HEK293 (cell line): ENCODE measurements around the gene AP3D1.

Experiments used
- CTCF ChIA-PET: fragments of 350-600 bp; formaldehyde crosslinking; extraction: SDS; loops from one replicate; lab custom pipeline; 2021; ENCODE audit warnings: antibody characterized with exemption; lab: Yijun Ruan, JAX
- POLR2A ChIA-PET: fragments of 300-600 bp; formaldehyde crosslinking; extraction: SDS; loops from one replicate; lab custom pipeline; 2020; ENCODE audit warnings: antibody characterized with exemption, inconsistent platforms; lab: Yijun Ruan, JAX
- H3K27ac ChIP-seq: fragments of 200-500 bp; sonication (Bioruptor generic); 2 replicates; pipeline ENCODE4 v1.5.1; 2014; ENCODE audit warnings: low read depth, low read length, control low read depth, inconsistent platforms; ENCODE audit errors: extremely low read depth
- H3K36me3 ChIP-seq, 2 experiments: fragments of 200-500 bp in 1 of 2; sonication (Bioruptor generic) in 1 of 2; 1 replicate in 1 of 2; 2 replicates in 1 of 2; pipeline ENCODE4 v1.5.1; 2014 to 2017; ENCODE audit warnings: inconsistent platforms in 2 of 2, low read length in 2 of 2; ENCODE audit not compliant: control insufficient read depth in 2 of 2, insufficient read depth in 1 of 2
- H3K4me1 ChIP-seq: fragments of 200-500 bp; sonication (Bioruptor generic); 2 replicates; pipeline ENCODE4 v1.5.1; 2014; ENCODE audit warnings: mild to moderate bottlenecking, low read length, inconsistent platforms; ENCODE audit not compliant: control insufficient read depth, insufficient read depth
- H3K4me3 ChIP-seq: 2 replicates; pipeline ENCODE4 v1.5.1; 2011; ENCODE audit warnings: low read depth, mild to moderate bottlenecking, control low read depth, low read length, moderate library complexity
- H3K9me3 ChIP-seq: fragments of 200-500 bp; sonication (Bioruptor generic); 2 replicates; pipeline ENCODE4 v1.5.1; 2014; ENCODE audit warnings: low read depth, low read length, inconsistent platforms; ENCODE audit not compliant: control insufficient read depth, insufficient read depth
- SP3 ChIP-seq: fragments of 450-650 bp; formaldehyde crosslinking; IDR thresholded peaks from 2 replicates; pipeline ENCODE4 v1.5.1; 2016; ENCODE audit warnings: missing biosample characterization, missing genetic modification characterization
- ZNF133 ChIP-seq: fragments of 450-650 bp; formaldehyde crosslinking; IDR thresholded peaks from 2 replicates; pipeline ENCODE4 v1.5.1; 2016; ENCODE audit warnings: missing biosample characterization, missing genetic modification characterization
- ZNF223 ChIP-seq: fragments of 450-650 bp; formaldehyde crosslinking; IDR thresholded peaks from 2 replicates; pipeline ENCODE4 v1.5.1; 2016; ENCODE audit warnings: missing biosample characterization, missing genetic modification characterization
- ZNF248 ChIP-seq: fragments of 450-650 bp; formaldehyde crosslinking; IDR thresholded peaks from 2 replicates; pipeline ENCODE4 v1.5.1; 2017; ENCODE audit warnings: missing biosample characterization, missing genetic modification characterization
- ZNF302 ChIP-seq: fragments of 450-650 bp; formaldehyde crosslinking; IDR thresholded peaks from 2 replicates; pipeline ENCODE4 v1.5.1; 2016; ENCODE audit warnings: missing biosample characterization, missing genetic modification characterization, low read depth
- ZNF366 ChIP-seq: fragments of 450-650 bp; formaldehyde crosslinking; conservative IDR thresholded peaks from 2 replicates; pipeline ENCODE4 v1.5.1; 2016; ENCODE audit warnings: missing biosample characterization, missing genetic modification characterization
- ZNF529 ChIP-seq: fragments of 450-650 bp; formaldehyde crosslinking; IDR thresholded peaks from 2 replicates; pipeline ENCODE4 v1.5.1; 2017; ENCODE audit warnings: missing genetic modification characterization, missing biosample characterization; ENCODE audit not compliant: insufficient replicate concordance
- ZNF544 ChIP-seq: fragments of 450-650 bp; formaldehyde crosslinking; IDR thresholded peaks from 2 replicates; pipeline ENCODE4 v1.5.0; 2017; ENCODE audit warnings: missing biosample characterization, missing genetic modification characterization
- ZNF558 ChIP-seq: fragments of 450-650 bp; formaldehyde crosslinking; IDR thresholded peaks from 2 replicates; pipeline ENCODE4 v1.5.1; 2016; ENCODE audit warnings: missing biosample characterization, missing genetic modification characterization
- ZNF610 ChIP-seq: fragments of 450-650 bp; formaldehyde crosslinking; IDR thresholded peaks from 2 replicates; pipeline ENCODE4 v1.5.1; 2016; ENCODE audit warnings: missing biosample characterization, missing genetic modification characterization, borderline replicate concordance
- ZNF670 ChIP-seq: fragments of 450-650 bp; formaldehyde crosslinking; IDR thresholded peaks from 2 replicates; pipeline ENCODE4 v1.5.1; 2016; ENCODE audit warnings: missing biosample characterization, missing genetic modification characterization, low read depth
- ZNF837 ChIP-seq: fragments of 450-650 bp; formaldehyde crosslinking; IDR thresholded peaks from 2 replicates; pipeline ENCODE4 v1.5.1; 2016; ENCODE audit warnings: missing biosample characterization, missing genetic modification characterization
- TF ChIP-seq, protein P1 (sequence below): fragments of 450-650 bp; formaldehyde crosslinking; IDR thresholded peaks from 2 replicates; pipeline ENCODE4 v1.5.1; 2017; ENCODE audit warnings: missing biosample characterization, missing genetic modification characterization
- TF ChIP-seq, protein P2 (sequence below): fragments of 450-650 bp; formaldehyde crosslinking; IDR thresholded peaks from 2 replicates; pipeline ENCODE4 v1.5.1; 2016; ENCODE audit warnings: missing biosample characterization, missing genetic modification characterization
- TF ChIP-seq, protein P3 (sequence below): fragments of 450-650 bp; formaldehyde crosslinking; IDR thresholded peaks from 2 replicates; pipeline ENCODE4 v1.5.1; 2016; ENCODE audit warnings: missing biosample characterization, missing genetic modification characterization
- TF ChIP-seq, protein P4 (sequence below): fragments of 450-650 bp; formaldehyde crosslinking; IDR thresholded peaks from 2 replicates; pipeline ENCODE4 v1.5.1; 2016; ENCODE audit warnings: missing biosample characterization, missing genetic modification characterization
- TF ChIP-seq, protein P5 (sequence below): fragments of 450-650 bp; formaldehyde crosslinking; IDR thresholded peaks from 2 replicates; pipeline ENCODE4 v1.5.1; 2017; ENCODE audit warnings: missing biosample characterization, missing genetic modification characterization
- TF ChIP-seq, protein P6 (sequence below): fragments of 450-650 bp; formaldehyde crosslinking; IDR thresholded peaks from 2 replicates; pipeline ENCODE4 v1.5.1; 2016; ENCODE audit warnings: missing biosample characterization, missing genetic modification characterization
- TF ChIP-seq, protein P7 (sequence below): fragments of 450-650 bp; formaldehyde crosslinking; IDR thresholded peaks from 2 replicates; pipeline ENCODE4 v1.5.1; 2017; ENCODE audit warnings: missing biosample characterization, missing genetic modification characterization

The AP3D1 gene

DNA sequence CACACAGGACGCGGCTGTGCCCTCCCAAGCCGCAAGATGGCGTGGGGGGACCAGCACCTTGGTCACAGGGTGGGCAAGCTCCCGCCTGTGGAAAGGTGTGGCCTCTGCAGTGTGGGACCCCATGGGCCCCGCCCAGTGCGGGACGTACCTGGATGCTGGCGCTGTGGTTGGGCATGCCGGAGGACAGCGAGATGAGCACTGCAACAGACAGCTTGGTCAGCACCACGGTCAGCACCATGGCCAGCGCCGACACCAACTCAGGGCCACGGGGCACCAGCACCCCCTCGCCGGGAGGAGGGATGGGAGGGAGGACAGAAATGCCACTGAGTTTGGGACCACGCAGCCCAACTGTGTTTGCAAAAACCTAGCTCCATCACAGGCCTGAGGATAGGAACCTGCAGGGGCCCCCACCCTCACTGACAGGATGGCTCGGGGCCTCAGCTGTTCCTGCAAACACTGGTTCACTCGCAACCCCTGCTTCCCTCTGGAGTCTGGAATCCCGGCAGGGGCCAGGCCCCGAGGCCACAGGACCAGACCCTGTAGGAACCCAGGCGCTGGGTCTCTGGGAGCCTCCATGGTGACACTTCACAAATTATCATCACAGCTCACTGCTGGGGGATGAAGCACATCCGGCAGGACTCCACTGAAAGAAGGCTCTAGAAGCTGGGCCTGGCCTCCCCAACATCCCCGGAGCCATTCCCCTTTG lies 27.5 kb downstream of the AP3D1 start (continued):
- TF ChIP-seq ZNF366 (no peak), ZNF302 (tag by site-specific recombination) (no peak), ZNF529 (no peak)
- TF ChIP-seq, protein P1, sequence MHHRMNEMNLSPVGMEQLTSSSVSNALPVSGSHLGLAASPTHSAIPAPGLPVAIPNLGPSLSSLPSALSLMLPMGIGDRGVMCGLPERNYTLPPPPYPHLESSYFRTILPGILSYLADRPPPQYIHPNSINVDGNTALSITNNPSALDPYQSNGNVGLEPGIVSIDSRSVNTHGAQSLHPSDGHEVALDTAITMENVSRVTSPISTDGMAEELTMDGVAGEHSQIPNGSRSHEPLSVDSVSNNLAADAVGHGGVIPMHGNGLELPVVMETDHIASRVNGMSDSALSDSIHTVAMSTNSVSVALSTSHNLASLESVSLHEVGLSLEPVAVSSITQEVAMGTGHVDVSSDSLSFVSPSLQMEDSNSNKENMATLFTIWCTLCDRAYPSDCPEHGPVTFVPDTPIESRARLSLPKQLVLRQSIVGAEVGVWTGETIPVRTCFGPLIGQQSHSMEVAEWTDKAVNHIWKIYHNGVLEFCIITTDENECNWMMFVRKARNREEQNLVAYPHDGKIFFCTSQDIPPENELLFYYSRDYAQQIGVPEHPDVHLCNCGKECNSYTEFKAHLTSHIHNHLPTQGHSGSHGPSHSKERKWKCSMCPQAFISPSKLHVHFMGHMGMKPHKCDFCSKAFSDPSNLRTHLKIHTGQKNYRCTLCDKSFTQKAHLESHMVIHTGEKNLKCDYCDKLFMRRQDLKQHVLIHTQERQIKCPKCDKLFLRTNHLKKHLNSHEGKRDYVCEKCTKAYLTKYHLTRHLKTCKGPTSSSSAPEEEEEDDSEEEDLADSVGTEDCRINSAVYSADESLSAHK = no peak
- TF ChIP-seq, all 188 proteins: peak for 3

DNA sequence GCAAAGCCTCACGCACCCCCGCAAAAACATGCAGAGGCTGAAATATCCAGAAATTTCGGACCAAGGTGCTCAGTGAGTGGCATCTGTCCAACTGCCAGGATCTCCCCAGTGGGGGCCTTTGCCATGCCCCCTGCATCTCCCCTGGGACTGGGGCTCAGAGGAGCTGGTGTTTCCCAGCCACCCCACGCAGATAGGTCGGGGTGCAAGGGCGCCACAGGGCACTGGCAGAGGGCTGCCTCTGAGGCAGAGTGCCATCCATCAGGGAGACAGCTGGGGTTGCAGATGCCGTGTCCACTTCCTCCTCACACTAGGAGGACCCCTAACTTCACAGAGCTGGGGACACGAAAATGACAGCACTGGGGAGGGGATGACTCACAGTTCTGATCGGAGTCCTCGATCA lies 28.4 kb downstream of the AP3D1 start:
- TF ChIP-seq, protein P2, sequence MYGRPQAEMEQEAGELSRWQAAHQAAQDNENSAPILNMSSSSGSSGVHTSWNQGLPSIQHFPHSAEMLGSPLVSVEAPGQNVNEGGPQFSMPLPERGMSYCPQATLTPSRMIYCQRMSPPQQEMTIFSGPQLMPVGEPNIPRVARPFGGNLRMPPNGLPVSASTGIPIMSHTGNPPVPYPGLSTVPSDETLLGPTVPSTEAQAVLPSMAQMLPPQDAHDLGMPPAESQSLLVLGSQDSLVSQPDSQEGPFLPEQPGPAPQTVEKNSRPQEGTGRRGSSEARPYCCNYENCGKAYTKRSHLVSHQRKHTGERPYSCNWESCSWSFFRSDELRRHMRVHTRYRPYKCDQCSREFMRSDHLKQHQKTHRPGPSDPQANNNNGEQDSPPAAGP (tag by site-specific recombination) = no peak
- TF ChIP-seq ZNF558 (no peak), ZNF670 (tag by site-specific recombination) (no peak)
- TF ChIP-seq, protein P3, sequence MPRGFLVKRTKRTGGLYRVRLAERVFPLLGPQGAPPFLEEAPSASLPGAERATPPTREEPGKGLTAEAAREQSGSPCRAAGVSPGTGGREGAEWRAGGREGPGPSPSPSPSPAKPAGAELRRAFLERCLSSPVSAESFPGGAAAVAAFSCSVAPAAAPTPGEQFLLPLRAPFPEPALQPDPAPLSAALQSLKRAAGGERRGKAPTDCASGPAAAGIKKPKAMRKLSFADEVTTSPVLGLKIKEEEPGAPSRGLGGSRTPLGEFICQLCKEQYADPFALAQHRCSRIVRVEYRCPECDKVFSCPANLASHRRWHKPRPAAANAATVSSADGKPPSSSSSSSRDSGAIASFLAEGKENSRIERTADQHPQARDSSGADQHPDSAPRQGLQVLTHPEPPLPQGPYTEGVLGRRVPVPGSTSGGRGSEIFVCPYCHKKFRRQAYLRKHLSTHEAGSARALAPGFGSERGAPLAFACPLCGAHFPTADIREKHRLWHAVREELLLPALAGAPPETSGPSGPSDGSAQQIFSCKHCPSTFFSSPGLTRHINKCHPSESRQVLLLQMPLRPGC (tag by site-specific recombination) = no peak
- TF ChIP-seq, all 188 proteins: peak for 0
- Histone ChIP-seq H3K4me3 (no peak overlapping the region), H3K27ac (no peak overlapping the region), H3K4me1 (no peaks in the 10 kb centered on the region), H3K9me3 (no peaks in the 10 kb centered on the region), H3K36me3 (peaks cover 17 to 95% of the 10 kb centered on the region in 2 experiments; a peak in 2 of 3 replicates)
- POLR2A ChIA-PET = interaction anchor here (0.6 kb wide), 1 partner anchor 16 kb away, joined by 8 read pairs; no protein-coding TSS in a partner anchor
- CTCF ChIA-PET = no interaction called here

DNA sequence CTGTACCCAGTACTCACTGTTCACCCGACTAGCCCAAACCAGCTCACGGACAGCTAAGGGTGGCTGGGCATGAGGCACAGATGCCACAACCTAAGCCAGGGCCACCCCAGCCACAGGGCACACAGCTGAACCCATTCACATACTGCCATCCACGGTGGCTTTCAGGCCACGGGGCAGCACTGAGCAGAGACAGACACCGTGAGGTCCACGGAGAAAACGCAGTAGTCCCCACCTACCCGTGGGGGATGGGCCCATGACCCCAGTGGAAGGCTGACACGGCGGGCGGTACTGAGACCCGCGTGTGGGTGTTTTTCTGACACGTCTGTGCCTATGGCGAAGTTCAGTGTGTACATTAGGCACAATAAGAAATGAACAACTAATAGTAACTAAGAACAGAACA lies 29.1 kb downstream of the AP3D1 start:
- Histone ChIP-seq H3K36me3 (peaks cover 20 to 95% of the 10 kb centered on the region in 2 experiments; a peak in 2 of 3 replicates), H3K4me1 (no peaks in the 10 kb centered on the region), H3K4me3 (no peak overlapping the region)
- ChIA-PET POLR2A (no interaction called here), CTCF (no interaction called here)
- TF ChIP-seq ZNF133 (tag by site-specific recombination) (no peak), ZNF610 (tag by site-specific recombination) (no peak), SP3 (tag by site-specific recombination) (no peak), ZNF248 (tag by site-specific recombination) (no peak), ZNF223 (tag by site-specific recombination) (no peak), ZNF544 (tag by site-specific recombination) (no peak), ZNF837 (no peak)
- TF ChIP-seq, protein P4, sequence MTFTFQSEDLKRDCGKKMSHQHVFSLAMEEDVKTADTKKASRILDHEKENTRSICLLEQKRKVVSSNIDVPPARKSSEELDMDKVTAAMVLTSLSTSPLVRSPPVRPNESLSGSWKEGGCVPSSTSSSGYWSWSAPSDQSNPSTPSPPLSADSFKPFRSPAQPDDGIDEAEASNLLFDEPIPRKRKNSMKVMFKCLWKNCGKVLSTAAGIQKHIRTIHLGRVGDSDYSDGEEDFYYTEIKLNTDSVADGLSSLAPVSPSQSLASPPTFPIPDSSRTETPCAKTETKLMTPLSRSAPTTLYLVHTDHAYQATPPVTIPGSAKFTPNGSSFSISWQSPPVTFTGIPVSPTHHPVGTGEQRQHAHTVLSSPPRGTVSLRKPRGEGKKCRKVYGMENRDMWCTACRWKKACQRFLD (tag by site-specific recombination) = no peak
- TF ChIP-seq, protein P5, sequence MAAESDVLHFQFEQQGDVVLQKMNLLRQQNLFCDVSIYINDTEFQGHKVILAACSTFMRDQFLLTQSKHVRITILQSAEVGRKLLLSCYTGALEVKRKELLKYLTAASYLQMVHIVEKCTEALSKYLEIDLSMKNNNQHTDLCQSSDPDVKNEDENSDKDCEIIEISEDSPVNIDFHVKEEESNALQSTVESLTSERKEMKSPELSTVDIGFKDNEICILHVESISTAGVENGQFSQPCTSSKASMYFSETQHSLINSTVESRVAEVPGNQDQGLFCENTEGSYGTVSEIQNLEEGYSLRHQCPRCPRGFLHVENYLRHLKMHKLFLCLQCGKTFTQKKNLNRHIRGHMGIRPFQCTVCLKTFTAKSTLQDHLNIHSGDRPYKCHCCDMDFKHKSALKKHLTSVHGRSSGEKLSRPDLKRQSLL (tag by site-specific recombination) = no peak
- TF ChIP-seq, protein P6, sequence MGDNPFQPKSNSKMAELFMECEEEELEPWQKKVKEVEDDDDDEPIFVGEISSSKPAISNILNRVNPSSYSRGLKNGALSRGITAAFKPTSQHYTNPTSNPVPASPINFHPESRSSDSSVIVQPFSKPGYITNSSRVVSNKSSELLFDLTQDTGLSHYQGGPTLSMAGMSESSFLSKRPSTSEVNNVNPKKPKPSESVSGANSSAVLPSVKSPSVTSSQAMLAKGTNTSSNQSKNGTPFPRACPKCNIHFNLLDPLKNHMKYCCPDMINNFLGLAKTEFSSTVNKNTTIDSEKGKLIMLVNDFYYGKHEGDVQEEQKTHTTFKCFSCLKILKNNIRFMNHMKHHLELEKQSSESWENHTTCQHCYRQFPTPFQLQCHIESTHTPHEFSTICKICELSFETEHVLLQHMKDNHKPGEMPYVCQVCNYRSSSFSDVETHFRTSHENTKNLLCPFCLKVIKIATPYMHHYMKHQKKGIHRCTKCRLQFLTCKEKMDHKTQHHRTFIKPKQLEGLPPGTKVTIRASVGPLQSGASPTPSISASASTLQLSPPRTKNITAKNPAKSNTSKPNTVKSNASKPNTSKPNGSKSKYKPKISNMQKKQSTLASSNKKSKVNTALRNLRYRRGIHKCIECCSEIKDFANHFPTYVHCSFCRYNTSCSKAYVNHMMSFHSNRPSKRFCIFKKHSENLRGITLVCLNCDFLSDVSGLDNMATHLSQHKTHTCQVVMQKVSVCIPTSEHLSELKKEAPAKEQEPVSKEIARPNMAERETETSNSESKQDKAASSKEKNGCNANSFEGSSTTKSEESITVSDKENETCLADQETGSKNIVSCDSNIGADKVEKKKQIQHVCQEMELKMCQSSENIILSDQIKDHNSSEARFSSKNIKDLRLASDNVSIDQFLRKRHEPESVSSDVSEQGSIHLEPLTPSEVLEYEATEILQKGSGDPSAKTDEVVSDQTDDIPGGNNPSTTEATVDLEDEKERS (tag by site-specific recombination) = no peak
- TF ChIP-seq, protein P7, sequence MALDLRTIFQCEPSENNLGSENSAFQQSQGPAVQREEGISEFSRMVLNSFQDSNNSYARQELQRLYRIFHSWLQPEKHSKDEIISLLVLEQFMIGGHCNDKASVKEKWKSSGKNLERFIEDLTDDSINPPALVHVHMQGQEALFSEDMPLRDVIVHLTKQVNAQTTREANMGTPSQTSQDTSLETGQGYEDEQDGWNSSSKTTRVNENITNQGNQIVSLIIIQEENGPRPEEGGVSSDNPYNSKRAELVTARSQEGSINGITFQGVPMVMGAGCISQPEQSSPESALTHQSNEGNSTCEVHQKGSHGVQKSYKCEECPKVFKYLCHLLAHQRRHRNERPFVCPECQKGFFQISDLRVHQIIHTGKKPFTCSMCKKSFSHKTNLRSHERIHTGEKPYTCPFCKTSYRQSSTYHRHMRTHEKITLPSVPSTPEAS = no peak
- TF ChIP-seq, all 188 proteins: peak for 0
- Histone ChIP-seq H3K27ac (no peak overlapping the region), H3K9me3 (no peaks in the 10 kb centered on the region)
